IPS DF 4.7 (cell line): ENCODE data around the gene KIR2DL1.
"Not testable (repeated sequence)": the region's sequence is repeated elsewhere in the genome, so short reads cannot be mapped to it uniquely, and the experiment has no call there.

Source experiments
- DNase-seq: peaks from one replicate; pipeline ENCODE4 v3.0.0-alpha.2; 2013; ENCODE audit warnings: low spot score; ENCODE audit errors: extremely low read depth

The KIR2DL1 gene

DNA sequence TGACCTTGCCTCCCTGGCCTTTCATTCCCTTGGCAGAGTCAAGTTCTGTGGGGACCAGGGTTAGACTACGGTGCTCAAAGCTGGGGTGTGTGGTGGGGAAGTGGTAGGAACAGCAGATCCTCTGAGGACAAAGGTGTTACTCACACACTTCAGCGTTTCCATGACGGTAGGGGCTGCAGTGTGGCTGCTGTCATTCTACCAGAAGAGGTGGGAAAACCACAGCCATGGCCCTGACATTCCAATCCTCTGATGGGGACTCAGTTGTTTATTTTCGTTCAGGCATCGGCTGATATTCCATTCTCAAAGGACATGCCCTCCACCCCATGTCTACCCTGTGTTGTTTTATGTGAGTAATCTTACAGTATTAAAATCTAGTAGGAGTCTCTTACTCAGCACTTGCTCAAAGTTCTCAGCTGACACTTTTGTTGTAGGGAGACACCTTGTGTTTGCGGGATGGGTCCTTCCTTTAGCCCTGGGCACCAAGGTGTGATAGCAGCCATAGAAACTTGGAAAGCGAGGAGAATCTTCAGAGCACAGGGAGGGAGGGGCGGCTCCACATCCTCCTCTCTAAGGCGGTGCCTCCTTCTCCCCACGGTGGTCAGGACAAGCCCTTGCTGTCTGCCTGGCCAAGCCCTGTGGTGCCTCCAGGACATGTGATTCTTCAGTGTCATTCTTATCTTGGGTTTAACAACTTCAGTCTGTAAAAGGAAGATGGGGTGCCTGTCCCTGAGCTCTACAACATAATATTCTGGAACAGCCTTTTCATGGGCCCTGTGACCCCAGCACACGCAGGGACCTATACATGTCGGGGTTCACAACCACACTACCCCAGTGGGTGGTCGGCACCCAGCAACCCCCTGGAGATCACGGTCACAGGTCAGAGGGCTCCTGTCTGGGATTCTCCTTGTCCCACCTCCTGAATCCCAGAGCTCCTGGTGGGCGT lies 1.7 kb downstream of the KIR2DL1 start:
- DNase-seq, result not testable (repeated sequence)

DNA sequence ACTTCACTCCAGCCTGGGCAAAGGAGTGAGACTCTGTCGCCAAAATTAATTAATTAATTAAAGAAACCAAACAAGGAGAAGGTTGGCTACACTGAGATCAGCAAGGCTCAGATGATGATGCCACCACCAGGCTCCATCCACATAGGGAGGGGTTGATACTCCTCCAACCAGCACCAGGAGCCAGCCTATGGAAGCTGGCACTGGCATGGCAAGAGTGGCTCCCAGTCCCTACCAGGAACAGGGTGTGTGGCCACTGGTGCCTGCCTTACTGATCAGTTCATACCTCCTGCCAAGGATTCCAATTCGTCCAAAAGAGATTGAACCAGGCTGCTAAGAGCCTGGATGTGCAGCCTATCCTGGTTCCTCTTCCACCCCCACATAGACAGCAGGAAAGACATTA lies 3.1 kb downstream of the KIR2DL1 start:
- DNase-seq, result not testable (repeated sequence)

DNA sequence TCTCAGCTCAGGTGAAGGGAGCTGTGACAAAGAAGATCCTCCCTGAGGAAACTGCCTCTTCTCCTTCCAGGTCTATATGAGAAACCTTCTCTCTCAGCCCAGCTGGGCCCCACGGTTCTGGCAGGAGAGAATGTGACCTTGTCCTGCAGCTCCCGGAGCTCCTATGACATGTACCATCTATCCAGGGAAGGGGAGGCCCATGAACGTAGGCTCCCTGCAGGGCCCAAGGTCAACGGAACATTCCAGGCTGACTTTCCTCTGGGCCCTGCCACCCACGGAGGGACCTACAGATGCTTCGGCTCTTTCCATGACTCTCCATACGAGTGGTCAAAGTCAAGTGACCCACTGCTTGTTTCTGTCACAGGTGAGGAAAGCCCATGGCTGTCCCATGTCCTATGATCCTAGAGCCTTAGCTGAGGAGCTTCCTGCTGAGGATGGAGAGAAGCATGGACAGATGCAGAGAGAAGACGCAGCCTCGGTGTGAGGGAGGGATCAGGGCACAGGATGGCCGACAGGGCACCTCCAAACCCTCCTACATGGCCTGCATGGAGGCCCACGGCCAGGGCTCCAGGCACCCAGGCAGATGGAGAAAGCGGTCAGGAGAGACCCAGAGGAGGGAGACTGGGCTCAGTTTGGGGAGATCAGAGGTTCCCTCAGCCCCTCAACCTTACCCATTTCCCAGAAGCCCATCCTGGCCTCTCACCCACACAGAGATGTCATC lies 5.7 kb downstream of the KIR2DL1 start:
- not testable (repeated sequence) for DNase-seq

DNA sequence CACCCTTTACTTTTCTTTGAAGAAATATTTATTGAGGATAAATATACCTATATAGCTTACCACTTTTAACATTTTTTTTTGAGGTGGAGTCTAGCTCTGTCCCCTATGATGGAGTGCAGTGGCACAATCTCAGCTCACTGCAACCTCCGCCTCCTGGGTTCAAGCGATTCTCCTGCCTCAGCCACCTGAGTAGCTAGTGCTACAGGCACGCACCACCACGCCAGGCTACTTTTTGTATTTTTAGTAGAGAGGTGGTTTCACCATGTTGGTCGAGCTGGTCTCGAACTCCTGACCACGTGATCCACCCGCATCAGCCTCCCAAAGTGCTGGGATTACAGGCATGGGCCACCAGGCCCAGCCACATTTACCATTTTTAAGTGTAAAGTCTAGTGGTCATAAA lies 6.2 kb downstream of the KIR2DL1 start:
- DNase-seq, result not testable (repeated sequence)

DNA sequence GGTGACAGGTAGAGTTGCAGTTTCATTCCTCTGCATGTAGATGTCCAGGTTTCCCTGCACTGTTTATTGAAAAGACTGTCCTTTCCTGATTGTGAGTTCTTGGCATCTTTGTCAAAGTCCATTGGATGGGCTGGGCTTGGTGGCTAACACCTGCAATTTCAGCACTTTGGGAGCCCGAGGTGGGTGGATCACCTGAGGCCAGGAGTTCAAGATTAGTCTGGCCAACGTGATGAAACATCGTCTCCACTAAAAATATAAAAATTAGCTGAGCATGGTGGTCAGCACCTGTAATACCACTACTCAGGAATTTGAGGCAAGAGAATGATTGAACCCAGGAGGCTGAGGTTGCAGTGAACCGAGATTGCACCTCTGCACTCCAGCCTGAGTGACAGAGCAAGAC lies 8.3 kb downstream of the KIR2DL1 start:
- DNase-seq, result not testable (repeated sequence)

DNA sequence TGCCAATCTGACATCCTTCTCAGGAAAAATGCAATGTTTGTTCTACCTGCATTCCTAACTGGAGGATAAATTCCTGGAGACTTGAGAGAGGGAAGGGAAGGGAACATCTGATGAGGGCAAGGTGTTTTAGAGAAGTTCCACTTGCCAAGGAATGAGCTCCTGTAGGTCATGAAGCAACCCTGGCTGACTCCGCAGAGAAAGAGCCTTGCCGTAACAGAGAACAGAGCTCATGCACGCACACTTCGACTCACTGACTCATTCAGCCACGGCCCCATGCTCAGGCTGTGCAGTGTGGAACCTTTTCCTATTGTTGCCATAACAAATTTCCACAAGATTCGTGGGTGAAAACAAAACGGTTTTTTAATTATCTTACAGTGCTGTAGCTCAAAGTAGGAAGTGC lies 9.3 kb downstream of the KIR2DL1 start:
- not testable (repeated sequence) for DNase-seq

DNA sequence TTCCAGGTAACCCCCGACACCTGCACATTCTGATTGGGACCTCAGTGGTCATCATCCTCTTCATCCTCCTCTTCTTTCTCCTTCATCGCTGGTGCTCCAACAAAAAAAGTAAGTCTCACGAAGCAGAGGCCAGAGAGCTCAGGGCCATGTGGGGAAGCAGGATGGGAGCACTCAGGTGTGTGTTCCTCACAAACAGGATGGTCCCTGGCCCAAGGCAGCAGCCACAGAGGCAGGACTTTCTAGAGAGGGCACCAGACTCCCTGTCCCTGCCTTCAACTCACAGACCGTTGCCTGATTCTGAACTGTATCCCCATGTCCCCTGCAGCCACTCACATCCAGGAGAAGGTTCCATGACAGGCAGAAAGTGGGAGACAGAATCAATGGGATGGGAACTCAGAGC lies 13.3 kb downstream of the KIR2DL1 start:
- DNase-seq, result not testable (repeated sequence)

DNA sequence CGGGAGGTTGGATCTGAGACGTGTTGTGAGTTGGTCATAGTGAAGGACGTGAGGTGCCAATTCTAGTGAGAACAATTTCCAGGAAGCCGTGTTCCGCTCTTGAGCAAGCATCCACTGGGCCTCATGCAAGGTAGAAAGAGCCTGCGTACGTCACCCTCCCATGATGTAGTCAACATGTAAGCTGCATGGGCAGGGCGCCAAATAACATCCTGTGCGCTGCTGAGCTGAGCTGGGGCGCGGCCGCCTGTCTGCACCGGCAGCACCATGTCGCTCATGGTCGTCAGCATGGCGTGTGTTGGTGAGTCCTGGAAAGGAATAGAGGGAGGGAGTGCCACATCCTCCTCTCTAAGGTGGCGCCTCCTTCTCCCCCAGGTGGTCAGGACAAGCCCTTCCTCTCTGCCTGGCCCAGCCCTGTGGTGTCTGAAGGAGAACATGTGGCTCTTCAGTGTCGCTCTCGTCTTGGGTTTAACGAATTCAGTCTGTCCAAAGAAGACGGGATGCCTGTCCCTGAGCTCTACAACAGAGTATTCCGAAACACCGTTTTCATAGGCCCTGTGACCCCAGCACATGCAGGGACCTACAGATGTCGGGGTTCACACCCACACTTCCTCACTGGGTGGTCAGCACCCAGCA lies 16.6 kb downstream of the KIR2DL1 start:
- not testable (repeated sequence) for DNase-seq

DNA sequence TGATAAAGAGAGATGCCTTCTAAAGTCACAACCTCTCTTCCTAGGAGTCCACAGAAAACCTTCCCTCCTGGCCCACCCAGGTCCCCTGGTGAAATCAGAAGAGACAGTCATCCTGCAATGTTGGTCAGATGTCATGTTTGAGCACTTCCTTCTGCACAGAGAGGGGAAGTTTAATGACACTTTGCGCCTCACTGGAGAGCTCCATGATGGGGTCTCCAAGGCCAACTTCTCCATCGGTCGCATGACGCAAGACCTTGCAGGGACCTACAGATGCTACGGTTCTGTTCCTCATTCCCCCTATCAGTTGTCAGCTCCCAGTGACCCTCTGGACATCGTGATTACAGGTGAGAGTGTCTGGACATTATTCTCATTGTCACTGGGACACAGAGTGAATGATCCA lies 18.6 kb downstream of the KIR2DL1 start:
- not testable (repeated sequence) for DNase-seq

DNA sequence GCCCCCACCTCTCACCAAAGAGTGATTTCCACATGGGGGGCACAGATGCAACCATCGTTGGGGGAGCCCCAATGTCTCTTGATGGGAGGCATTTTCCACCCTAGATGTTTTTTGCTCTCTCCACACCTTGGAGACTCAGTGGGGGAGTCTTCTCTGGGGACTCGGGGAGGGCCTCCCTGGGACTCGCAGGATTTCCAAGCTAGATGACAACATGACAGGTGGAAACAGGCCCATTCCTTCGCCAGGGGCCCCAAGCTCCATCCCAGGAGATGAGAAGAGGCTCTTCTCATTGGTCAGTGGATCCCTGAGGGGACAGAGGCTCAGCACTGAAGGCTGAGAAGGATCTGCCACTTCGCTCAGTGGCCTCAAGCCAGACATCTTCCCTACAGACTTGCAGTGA lies 21.1 kb downstream of the KIR2DL1 start:
- DNase-seq, result no peak

DNA sequence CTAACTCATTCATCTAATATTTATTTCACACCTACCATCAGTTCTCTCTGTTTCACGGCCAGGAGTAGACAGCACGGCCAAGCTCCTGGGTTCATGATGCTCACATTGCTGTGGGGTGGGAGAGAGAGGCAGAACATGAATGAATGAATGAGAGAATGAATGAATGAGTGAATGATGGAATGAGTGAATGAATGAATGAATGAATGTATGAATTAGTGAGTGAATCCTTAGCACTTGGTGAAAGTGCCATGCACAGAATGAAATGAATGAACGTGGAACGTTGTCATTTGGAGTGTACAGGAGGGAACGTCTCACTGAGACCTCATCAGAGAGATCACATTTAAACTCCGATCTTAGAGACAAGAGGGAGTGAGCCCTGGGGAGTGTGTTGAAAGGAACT lies 21.9 kb downstream of the KIR2DL1 start:
- DNase-seq, result no peak

DNA sequence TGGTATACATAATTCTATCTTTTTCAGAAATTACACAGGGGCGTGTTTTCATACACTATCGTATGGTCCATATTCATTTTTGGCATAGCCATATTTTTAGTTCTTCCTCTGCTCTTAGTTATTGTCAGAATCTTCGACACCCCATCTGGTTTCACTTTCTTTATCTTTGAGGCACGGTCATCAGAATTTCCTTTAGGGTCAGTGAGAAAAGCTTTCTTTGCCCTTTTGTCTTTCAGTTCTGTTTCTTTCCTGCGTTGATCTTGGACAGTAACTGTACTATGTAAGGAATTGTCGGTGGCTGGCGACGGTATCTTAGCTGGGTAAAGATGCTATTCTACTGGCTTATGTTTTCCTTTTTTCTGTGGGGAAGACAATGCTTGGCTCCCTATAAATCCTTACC lies 23.2 kb downstream of the KIR2DL1 start:
- DNase-seq, result no peak

DNA sequence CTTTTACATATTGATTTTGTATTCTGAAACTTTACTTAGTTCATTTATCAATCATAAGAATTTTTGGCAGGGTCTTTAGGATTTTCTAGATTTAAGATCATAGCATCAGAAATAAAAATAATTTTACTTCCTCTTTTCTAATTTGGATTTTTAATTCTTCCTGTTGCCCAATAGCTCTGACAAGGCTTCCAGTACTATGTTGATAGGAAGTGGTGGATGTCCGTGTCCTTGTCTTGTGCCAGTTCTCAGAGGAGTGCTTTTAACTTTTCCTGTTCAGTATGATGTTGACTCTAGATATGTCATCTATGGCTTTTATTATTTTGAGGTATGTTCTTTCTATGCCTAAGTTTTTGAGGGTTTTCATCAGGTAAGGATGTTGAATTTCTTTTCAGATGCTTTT lies 26.2 kb downstream of the KIR2DL1 start:
- no peak for DNase-seq

DNA sequence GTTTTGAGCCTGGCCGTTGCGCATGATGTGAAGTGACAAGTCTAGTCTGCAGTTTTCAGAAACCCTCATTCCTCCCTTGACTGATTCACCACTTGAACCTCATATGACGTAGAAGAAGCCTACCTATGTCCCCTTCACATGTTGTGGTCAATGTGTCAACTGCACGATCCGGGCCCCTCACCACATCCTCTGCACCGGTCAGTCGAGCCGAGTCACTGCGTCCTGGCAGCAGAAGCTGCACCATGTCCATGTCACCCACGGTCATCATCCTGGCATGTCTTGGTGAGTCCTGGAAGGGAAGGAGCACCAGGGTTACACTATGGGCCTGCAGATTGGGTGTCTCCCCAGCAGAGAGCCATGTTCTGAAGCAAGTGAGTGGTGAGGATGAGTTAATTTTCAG lies 33.8 kb downstream of the KIR2DL1 start, which contains the start of gene KIR2DL4:
Gene KIR2DL4, plus strand, starts transcription at position 201 of the 400 bp plus-strand sequence. Its CDS starts 42 bp downstream, at position 243.
- no peak for DNase-seq

DNA sequence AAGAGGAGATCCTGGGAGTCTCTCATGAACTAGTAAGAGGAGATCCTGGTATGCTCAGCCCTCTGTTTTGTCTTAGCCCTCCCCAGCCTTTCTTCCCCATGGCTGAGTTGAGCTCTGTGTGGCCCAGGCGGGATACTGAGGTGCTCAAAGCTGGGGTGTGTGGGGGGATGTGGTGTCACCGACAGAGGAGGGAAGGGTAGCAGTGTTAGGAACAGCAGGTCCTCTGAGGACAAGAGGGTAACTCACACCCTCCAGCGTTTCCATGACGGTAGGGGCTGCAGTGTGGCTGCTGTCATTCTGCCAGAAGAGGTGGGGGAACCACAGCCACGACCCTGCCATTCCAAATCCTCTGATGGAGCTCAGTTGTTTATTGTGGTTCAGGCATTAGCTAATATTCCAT lies 34.5 kb downstream of the KIR2DL1 start:
- DNase-seq, result no peak

DNA sequence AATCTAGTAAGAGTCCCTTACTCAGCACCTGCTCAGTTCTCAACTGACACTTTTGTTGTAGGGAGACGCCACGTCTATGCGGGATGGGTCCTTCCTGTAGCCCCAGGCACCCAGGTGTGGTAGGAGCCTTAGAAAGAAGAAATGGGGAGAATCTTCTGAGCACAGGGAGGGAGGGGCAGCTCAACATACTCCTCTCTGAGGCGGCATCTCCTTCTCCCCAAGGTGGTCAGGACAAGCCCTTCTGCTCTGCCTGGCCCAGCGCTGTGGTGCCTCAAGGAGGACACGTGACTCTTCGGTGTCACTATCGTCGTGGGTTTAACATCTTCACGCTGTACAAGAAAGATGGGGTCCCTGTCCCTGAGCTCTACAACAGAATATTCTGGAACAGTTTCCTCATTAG lies 35.0 kb downstream of the KIR2DL1 start:
- no peak for DNase-seq

DNA sequence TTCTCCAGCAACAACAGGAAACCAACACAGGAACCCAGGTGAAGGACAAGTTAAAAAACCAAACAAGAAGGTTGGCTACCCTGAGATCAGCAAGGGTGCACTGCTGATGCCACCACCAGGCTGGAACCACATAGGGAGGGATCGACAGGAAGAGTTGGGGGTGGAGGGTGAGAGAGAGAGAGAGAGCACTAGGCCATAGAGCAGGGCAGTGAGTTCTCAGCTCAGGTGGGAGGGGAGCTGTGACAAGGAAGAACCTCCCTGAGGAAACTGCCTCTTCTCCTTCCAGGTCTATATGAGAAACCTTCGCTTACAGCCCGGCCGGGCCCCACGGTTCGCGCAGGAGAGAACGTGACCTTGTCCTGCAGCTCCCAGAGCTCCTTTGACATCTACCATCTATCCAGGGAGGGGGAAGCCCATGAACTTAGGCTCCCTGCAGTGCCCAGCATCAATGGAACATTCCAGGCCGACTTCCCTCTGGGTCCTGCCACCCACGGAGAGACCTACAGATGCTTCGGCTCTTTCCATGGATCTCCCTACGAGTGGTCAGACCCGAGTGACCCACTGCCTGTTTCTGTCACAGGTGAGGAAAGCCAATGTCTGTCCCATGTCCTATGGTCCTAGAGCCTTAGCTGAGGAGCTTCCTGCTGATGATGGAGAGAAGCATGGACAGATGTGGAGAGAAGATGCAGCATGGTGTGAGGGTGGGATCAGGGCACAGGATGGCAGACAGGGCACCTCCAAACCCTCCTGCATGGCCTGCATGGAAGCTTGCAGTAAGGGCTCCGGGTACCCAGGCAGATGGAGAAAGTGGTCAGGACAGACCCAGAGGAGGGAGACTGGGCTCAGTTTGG lies 36.3 kb downstream of the KIR2DL1 start:
- no peak for DNase-seq

DNA sequence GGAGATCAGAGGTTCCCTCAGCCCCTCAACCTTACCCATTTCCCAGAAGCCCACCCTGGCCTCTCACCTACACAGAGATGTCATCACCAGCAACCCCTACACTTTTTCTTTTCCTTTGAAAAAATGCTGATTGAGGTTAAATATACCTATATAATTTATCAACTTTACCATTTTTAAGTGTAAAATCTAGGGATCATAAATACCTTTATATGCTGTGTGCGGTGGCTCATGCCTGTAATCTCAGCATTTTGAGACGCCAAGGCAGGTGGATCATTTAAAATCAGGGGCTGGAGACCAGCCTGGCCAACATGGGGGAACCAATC lies 36.9 kb downstream of the KIR2DL1 start:
- no peak for DNase-seq

DNA sequence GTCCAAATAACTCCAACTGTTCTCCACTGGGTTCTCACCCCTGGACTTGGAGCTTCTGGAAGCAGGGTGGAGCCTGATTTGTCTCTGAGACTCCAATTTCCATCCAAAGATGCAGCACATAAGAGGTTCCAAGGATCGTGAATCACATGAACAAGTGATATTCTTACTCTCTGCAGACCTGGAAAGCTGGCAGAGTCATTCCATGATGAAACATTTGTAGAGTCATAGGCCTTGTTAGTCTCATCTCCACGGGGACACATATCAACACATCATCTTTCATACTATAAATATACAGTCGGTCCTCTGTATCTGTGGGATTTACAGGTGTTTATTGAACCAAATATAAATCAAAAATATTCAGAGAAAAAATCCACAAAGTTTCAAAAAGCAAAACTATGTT lies 45.0 kb downstream of the KIR2DL1 start:
- not testable (repeated sequence) for DNase-seq

DNA sequence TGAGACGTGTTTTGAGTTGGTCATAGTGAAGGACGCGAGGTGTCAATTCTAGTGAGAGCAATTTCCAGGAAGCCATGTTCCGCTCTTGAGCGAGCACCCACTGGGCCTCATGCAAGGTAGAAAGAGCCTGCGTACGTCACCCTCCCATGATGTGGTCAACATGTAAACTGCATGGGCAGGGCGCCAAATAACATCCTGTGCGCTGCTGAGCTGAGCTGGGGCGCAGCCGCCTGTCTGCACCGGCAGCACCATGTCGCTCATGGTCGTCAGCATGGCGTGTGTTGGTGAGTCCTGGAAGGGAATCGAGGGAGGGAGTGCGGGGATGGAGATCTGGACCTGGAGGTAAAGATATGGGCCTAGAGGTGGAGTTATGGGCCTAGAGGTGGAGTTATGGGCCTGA lies 46.7 kb downstream of the KIR2DL1 start, which contains the start of gene KIR3DL1:
Gene KIR3DL1, plus strand, starts transcription at position 218 of the 400 bp plus-strand sequence.
- DNase-seq, result not testable (repeated sequence)
